ENCODE results near the gene PLCL2. TPM values are rescaled to one million over a fixed set of nuclear protein-coding genes. Genes with fewer than 3 reads are reported as not detected.

Gene PLCL2
- total and polyA plus RNA-seq, 10 donors = 6.9 to 60.4 (median 41.8) TPM

DNA sequence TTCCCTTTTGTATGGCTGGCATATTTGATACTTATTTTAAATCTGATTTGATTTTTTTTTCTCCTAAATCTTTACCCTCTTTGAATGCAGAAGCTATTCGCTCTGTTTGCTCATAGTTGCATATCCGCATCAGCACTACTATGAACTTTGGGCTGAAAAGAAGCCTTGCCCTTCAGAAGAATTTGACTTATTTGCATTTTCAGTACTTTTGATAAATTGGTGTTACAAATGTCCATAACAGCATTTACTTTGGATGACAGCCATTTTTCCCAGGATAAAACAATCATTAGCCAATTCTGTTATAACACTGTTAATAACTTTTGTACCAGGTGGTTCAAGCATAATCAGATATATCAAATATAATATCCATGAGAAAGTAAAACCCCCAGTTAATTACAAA, 129.5 kb downstream of the PLCL2 start:
- Histone ChIP-seq H3K9me3 (no peaks in the 10 kb centered on the region), H3K4me3 (no peak overlapping the region), H3K27ac (no peak overlapping the region), H3K36me3 (peaks cover 0 to 85% (median 32%) of the 10 kb centered on the region in 6 donors), H3K27me3 (replicated peaks in 1 of 7) (no peaks in the 10 kb centered on the region), H3K4me1 (peaks cover 0 to 7% (median 0%) of the 10 kb centered on the region in 6 donors)
- no peak for DNase-seq
- 96 to 99% (median 98%) methylated on average over 2 of the region's 2 CpGs for WGBS, 5 donors
- intact Hi-C loops (cut with DNase I; ENCODE audit: low total_unique reads) = no loop called here
- TF ChIP-seq POLR2A (IDR thresholded peaks at IDR 0.05) (no peak), POLR2AphosphoS5 (IDR thresholded peaks at IDR 0.05) (no peak)
- TF ChIP-seq, protein P1, sequence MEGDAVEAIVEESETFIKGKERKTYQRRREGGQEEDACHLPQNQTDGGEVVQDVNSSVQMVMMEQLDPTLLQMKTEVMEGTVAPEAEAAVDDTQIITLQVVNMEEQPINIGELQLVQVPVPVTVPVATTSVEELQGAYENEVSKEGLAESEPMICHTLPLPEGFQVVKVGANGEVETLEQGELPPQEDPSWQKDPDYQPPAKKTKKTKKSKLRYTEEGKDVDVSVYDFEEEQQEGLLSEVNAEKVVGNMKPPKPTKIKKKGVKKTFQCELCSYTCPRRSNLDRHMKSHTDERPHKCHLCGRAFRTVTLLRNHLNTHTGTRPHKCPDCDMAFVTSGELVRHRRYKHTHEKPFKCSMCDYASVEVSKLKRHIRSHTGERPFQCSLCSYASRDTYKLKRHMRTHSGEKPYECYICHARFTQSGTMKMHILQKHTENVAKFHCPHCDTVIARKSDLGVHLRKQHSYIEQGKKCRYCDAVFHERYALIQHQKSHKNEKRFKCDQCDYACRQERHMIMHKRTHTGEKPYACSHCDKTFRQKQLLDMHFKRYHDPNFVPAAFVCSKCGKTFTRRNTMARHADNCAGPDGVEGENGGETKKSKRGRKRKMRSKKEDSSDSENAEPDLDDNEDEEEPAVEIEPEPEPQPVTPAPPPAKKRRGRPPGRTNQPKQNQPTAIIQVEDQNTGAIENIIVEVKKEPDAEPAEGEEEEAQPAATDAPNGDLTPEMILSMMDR (IDR thresholded peaks at IDR 0.05 in 8 of 11, conservative IDR thresholded peaks at IDR 0.05 in 3 of 11) = no peak

DNA sequence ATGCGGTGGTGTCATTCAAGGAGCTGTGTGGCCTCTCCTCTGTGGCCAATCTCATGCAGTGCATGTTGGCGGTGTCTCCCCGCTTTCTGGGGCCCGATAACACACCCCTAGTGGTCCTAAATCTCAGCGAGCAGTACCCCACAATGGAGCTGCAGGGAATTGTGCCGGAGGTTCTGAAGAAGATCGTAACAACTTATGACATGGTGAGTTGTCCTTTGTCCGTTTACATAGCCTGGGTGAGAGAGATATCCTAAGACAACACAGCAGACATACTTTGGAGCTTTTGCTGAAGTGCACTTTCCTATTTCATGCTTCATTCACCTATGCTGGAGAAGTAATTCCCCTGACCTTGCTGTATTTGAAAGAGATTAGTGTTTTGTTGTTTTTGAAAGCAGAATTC, 130.0 kb downstream of the PLCL2 start:
- no peak overlapping the region for H3K4me3 ChIP-seq
- WGBS, 5 donors = 93 to 99% (median 98%) methylated on average over 8 of the region's 8 CpGs
- no peaks in the 10 kb centered on the region for H3K27me3 ChIP-seq (replicated peaks in 1 of 7)
- peaks cover 0 to 7% (median 0%) of the 10 kb centered on the region in 6 donors for H3K4me1 ChIP-seq
- TF ChIP-seq POLR2AphosphoS5 (IDR thresholded peaks at IDR 0.05) (no peak), POLR2A (IDR thresholded peaks at IDR 0.05) (no peak)
- TF ChIP-seq, protein P1 (IDR thresholded peaks at IDR 0.05 in 8 of 11, conservative IDR thresholded peaks at IDR 0.05 in 3 of 11) = no peak
- no peak for DNase-seq
- no peak overlapping the region for H3K27ac ChIP-seq
- no peaks in the 10 kb centered on the region for H3K9me3 ChIP-seq
- intact Hi-C loops (cut with DNase I; ENCODE audit: low total_unique reads) = no loop called here
- peaks cover 0 to 81% (median 30%) of the 10 kb centered on the region in 6 donors for H3K36me3 ChIP-seq

DNA sequence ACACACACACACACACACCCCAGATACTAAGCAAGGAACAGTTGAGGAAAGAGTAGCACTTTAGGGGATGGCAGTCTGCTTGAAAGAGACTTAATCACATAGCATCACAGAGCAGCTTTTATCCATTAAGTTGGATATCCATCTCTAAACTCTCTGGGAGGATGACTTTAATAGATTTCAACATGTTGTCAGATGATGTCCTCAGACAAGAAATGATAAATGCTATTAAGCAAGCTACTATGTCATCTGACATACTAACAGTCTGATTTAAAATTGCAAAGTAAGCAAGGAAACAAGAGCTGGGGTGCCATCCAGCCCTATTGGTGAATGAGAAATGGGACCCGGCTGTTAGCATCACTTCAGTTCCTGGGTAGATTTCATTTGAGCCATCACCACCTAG, 136.9 kb downstream of the PLCL2 start:
- Histone ChIP-seq H3K4me1 (peaks cover 0 to 24% (median 9%) of the 10 kb centered on the region in 6 donors), H3K36me3 (peaks cover 0 to 19% (median 0%) of the 10 kb centered on the region in 6 donors), H3K4me3 (no peak overlapping the region), H3K27me3 (replicated peaks in 1 of 7) (no peaks in the 10 kb centered on the region), H3K9me3 (no peaks in the 10 kb centered on the region), H3K27ac (no peak overlapping the region)
- TF ChIP-seq POLR2A (IDR thresholded peaks at IDR 0.05) (no peak), POLR2AphosphoS5 (IDR thresholded peaks at IDR 0.05) (no peak)
- TF ChIP-seq, protein P1 (IDR thresholded peaks at IDR 0.05 in 8 of 11, conservative IDR thresholded peaks at IDR 0.05 in 3 of 11) = no peak
- intact Hi-C loops (cut with DNase I; ENCODE audit: low total_unique reads) = no loop called here
- no peak for DNase-seq
- WGBS, 5 donors = 86 to 100% (median 92%) methylated on average over 1 of the region's 1 CpG

DNA sequence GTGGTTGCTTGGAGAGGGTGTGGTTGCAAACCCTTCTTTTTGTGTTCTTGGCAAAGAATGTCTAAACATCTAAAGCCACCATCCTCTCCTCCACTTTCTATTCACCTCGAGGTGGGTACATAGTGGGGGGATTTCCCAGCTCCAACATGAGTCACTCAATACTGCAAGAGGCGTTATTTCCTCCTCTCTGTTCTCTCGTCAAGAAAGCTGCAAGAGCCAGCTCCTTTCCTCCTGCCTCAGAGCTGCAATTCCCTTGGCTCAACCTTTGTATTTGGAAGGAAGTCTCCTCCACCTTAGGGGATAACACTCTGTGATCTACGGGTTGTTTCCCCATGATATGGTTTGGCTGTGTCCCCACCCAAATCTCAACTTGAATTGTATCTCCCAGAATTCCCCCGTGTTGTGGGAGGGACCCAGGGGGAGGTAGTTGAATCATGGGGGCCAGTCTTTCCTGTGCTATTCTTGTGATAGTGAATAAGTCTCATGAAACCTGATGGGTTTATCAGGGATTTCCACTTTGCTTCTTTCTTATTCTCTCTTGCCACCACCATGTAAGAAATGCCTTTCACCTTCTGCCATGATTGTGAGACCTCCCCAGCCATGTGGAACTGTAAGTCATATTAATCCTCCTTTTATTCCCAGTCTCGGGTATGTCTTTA, 138.4 kb downstream of the PLCL2 start:
- Histone ChIP-seq H3K4me1 (peaks cover 0 to 29% (median 9%) of the 10 kb centered on the region in 6 donors), H3K27ac (no peak overlapping the region), H3K9me3 (no peaks in the 10 kb centered on the region), H3K36me3 (peaks cover 0 to 9% (median 0%) of the 10 kb centered on the region in 6 donors), H3K27me3 (replicated peaks in 1 of 7) (no peaks in the 10 kb centered on the region), H3K4me3 (no peak overlapping the region)
- intact Hi-C loops (cut with DNase I; ENCODE audit: low total_unique reads) = no loop called here
- DNase-seq = no peak
- no peak for TF ChIP-seq POLR2A (IDR thresholded peaks at IDR 0.05)
- TF ChIP-seq, protein P1 (IDR thresholded peaks at IDR 0.05 in 8 of 11, conservative IDR thresholded peaks at IDR 0.05 in 3 of 11) = no peak
- TF ChIP-seq POLR2AphosphoS5 (IDR thresholded peaks at IDR 0.05) = no peak
- 48 to 57% (median 50%) methylated on average over 6 of the region's 6 CpGs for WGBS, 5 donors

All from spleen (tissue), 11 donors.